Lower leg skin (tissue), 4 donors: ENCODE data around the gene VGF. TPM values are rescaled to one million over a fixed set of nuclear protein-coding genes. Genes with fewer than 3 reads are reported as not detected.
"Not testable (repeated sequence)": the region's sequence is repeated elsewhere in the genome, so short reads cannot be mapped to it uniquely, and the experiment has no call there.

Experiments used
- DNase-seq, 2 donors: peaks; one replicate each; pipeline ENCODE4 v3.0.0-alpha.2; 2019; ENCODE audit warnings: low spot score in 2 of 2
- H3K4me3 ChIP-seq: fragments of 200-600 bp; sonication (generic); 2 replicates; pipeline ENCODE4 v1.5.1; 2017; ENCODE audit warnings: mild to moderate bottlenecking, low read depth; ENCODE audit not compliant: poor library complexity, severe bottlenecking
- CTCF ChIP-seq, 3 donors: fragments of 450-650 bp; IDR thresholded peaks; one replicate each; pipeline ENCODE4 v1.5.1; 2016; ENCODE audit warnings: antibody characterized with exemption in 3 of 3, mild to moderate bottlenecking in 3 of 3, moderate library complexity in 2 of 3
- POLR2A ChIP-seq, 2 donors: fragments of 450-650 bp; IDR thresholded peaks; one replicate each; pipeline ENCODE4 v1.6.1; 2016 to 2017; ENCODE audit warnings: antibody characterized with exemption in 2 of 2, mild to moderate bottlenecking in 1 of 2, moderate library complexity in 1 of 2
- WGBS, 2 donors: methylation state at CpG; one replicate each; pipeline ENCODE4 v1.1.5; 2018; 5-methylcytosine and 5-hydroxymethylcytosine counted together
- intact Hi-C: fragments of 100-400 bp; cut with DNase I; formaldehyde crosslinking; loops from one replicate; pipeline ENCODE4 v1.15.0; 2023; ENCODE audit warnings: low total_unique reads
- total RNA-seq, 4 donors: library from RNA; depleted of rRNA; stranded (reverse); fragments of >200 nt; gene quantifications; one replicate each; pipeline ENCODE4 v1.1.0, GENCODE V29; 2016

Gene VGF
- total RNA-seq, 4 donors from 2014 or later, result 0.91 to 6.3 (median 2.5) TPM; not detected in 1

- H3K4me3 ChIP-seq, result no peak overlapping the region
- DNase-seq, result no peak
- WGBS, 2 donors, result 82 to 85% methylated on average over 15 of the region's 15 CpGs
- intact Hi-C loops, result no loop called here
- TF ChIP-seq POLR2A (IDR thresholded peaks at IDR 0.05), result no peak
- TF ChIP-seq CTCF (IDR thresholded peaks at IDR 0.05), result no peak
Measured at GRCh38 chr7:101133621-101134398, 31.6 kb downstream of the VGF start.

GRCh38 chr7:101132626-101133600 is 32.5 kb downstream of the VGF start:
- DNase-seq, intact Hi-C loops, H3K4me3 ChIP-seq: not testable (repeated sequence)
- WGBS, 2 donors, result 88 to 92% methylated on average over 18 of the region's 18 CpGs

GRCh38 chr7:101129603-101130117 is 35.7 kb downstream of the VGF start:
- no peak overlapping the region for H3K4me3 ChIP-seq
- no peak for DNase-seq
- 91 to 96% methylated on average over 3 of the region's 3 CpGs for WGBS, 2 donors
- TF ChIP-seq CTCF (IDR thresholded peaks at IDR 0.05), result no peak
- no peak for TF ChIP-seq POLR2A (IDR thresholded peaks at IDR 0.05)
- intact Hi-C loops, result no loop called here

- no peak overlapping the region for H3K4me3 ChIP-seq
- TF ChIP-seq POLR2A (IDR thresholded peaks at IDR 0.05) (no peak), CTCF (IDR thresholded peaks at IDR 0.05) (no peak)
- intact Hi-C loops, result no loop called here
- DNase-seq, result no peak
- 71 to 78% methylated on average over 14 of the region's 14 CpGs for WGBS, 2 donors
Measured at GRCh38 chr7:101128040-101128834, 37.1 kb downstream of the VGF start.

GRCh38 chr7:101127460-101128039 is 37.8 kb downstream of the VGF start:
- H3K4me3 ChIP-seq, result no peak overlapping the region
- intact Hi-C loops, result no loop called here
- no peak for DNase-seq
- TF ChIP-seq CTCF (IDR thresholded peaks at IDR 0.05) (no peak), POLR2A (IDR thresholded peaks at IDR 0.05) (no peak)
- 57 to 64% methylated on average over 3 of the region's 3 CpGs for WGBS, 2 donors
